HFF-Myc (cell line): ENCODE data around the gene PITPNM1.
"Not testable (repeated sequence)": the region's sequence is repeated elsewhere in the genome, so short reads cannot be mapped to it uniquely, and the experiment has no call there.

Experiments
- DNase-seq: peaks from one replicate; pipeline ENCODE4 v3.0.0-alpha.2; 2011; ENCODE audit warnings: low read depth; ENCODE audit errors: extremely low read depth
- H3K4me3 ChIP-seq: replicated peaks from 2 replicates; pipeline ENCODE4 v1.5.1; 2011; ENCODE audit warnings: low read depth, mild to moderate bottlenecking, control low read depth, low read length
- TF ChIP-seq, protein P1 (sequence below): IDR thresholded peaks from 2 replicates; pipeline ENCODE4 v1.5.1; 2012; ENCODE audit warnings: mild to moderate bottlenecking, low read depth, low read length, control low read depth; ENCODE audit errors: missing control alignments

The PITPNM1 gene

GRCh38 chr11:67504950-67505581, at the start of gene PITPNM1:
PITPNM1 (minus strand) TSS chr11:67505363; CDS start chr11:67504180, 1,183 bp downstream.
- TF ChIP-seq, protein P1, sequence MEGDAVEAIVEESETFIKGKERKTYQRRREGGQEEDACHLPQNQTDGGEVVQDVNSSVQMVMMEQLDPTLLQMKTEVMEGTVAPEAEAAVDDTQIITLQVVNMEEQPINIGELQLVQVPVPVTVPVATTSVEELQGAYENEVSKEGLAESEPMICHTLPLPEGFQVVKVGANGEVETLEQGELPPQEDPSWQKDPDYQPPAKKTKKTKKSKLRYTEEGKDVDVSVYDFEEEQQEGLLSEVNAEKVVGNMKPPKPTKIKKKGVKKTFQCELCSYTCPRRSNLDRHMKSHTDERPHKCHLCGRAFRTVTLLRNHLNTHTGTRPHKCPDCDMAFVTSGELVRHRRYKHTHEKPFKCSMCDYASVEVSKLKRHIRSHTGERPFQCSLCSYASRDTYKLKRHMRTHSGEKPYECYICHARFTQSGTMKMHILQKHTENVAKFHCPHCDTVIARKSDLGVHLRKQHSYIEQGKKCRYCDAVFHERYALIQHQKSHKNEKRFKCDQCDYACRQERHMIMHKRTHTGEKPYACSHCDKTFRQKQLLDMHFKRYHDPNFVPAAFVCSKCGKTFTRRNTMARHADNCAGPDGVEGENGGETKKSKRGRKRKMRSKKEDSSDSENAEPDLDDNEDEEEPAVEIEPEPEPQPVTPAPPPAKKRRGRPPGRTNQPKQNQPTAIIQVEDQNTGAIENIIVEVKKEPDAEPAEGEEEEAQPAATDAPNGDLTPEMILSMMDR: no peak
- H3K4me3 ChIP-seq: peak within 1 kb of the TSS; percentile 71
- DNase-seq: no peak

DNA sequence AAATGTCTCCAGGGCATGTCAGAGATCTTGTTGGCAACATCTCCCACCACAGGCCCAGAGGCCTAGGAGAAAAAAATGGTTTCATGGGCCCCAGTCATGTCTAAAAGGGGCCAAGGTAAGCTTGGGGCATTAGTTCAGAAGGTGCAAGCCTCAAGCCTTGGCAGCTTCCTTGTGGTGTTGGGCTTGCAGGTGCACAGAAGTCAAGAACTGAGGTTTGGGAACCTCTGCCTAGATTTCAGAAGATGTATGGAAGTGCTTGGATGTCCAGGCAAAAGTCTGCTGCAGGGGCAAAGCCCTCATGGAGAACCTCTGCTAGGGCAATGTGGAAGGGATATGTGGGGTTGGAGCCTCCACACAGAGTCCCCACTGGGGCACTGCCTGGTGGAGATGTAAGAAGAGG, 46.5 kb upstream of the PITPNM1 start:
- not testable (repeated sequence) for DNase-seq, H3K4me3 ChIP-seq

DNA sequence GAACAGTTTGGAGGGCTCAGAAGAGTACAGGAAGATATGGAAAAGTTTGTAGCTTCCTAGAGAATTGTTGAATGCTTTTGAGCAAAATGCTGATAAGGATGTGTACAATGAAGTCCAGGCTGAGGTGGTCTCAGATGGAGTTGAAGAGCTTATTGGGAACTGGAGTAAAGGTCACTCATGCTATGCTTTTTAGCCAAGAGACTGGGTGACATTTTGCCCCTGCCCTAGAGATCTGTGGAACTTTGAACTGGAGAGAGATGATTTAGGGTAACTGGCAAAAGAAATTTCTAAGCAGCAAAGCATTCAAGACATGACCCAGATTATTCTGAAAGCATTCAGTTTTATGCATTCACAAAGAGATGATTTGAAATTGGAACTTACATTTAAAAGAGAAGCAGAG, 46.0 kb upstream of the PITPNM1 start:
- DNase-seq: no peak
- no peak overlapping the region for H3K4me3 ChIP-seq
- TF ChIP-seq, protein P1: no peak

DNA sequence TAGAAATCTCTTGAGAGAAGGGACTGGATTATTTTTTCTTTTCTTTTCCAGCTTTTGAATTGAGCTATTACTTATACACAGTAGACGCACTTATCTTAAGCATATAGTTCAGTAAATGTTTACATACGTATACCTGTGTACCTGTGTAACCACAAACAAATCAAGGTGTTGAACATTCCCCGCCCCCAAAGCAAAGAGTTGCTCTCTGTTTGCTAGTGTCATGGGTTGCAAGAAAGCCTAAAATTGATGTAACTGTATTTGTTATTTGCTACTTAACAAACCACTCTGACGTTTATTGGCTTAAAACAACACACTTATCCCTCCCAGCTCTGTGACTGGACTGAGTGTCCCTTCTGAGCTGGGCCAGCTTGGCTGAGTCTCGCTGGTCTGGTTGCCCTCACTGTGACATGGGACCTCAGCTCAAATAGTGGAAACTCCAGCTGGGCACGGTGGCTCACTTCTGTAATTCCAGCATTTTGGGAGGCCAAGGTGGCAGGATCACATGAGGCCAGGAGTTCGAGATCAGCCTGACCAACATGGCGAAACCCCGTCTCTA, 43.5 kb upstream of the PITPNM1 start:
- TF ChIP-seq, protein P1: no peak
- no peak for DNase-seq
- H3K4me3 ChIP-seq: no peak overlapping the region

- not testable (repeated sequence) for H3K4me3 ChIP-seq, DNase-seq
These were observed 42.9 kb upstream of the PITPNM1 start for GRCh38 chr11:67548112-67548511.

GRCh38 chr11:67545280-67545679, 40.1 kb upstream of the PITPNM1 start:
- no peak for DNase-seq
- TF ChIP-seq, protein P1: no peak

DNA sequence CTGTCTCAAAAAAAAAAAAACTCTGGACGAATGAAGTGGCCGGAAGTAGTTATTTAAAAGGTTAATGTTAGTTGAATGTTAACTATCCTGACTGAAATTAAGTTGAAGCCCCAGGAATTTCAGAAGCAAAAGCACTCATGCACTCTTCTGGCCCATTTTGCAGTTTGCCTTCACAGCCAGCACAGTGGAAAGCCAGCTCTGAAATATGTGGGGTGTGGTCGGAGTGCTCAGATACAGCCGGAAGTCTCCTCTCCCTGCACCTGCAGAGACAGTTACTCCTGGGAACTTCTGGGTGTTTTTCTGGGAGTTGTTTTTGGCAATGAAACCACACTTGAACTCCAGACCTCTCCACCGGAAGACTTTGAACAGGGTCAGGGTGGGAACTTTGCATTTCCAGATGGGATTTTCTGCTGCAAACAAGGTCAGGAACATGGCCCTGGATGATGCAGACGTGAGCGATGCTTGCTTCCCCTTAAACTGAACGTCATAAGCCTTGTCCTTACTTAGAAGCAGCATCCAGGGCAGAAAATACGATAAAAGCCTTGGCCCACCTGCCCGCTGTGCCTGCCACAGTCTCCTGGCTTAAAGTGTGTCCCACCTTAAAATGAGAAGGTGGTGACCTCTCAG, 39.6 kb upstream of the PITPNM1 start:
- H3K4me3 ChIP-seq: no peak overlapping the region
- TF ChIP-seq, protein P1: no peak
- DNase-seq: no peak

More at GRCh38 chr11:67545280-67545679, 40.1 kb upstream of the PITPNM1 start:
- H3K4me3 ChIP-seq: no peak overlapping the region

DNA sequence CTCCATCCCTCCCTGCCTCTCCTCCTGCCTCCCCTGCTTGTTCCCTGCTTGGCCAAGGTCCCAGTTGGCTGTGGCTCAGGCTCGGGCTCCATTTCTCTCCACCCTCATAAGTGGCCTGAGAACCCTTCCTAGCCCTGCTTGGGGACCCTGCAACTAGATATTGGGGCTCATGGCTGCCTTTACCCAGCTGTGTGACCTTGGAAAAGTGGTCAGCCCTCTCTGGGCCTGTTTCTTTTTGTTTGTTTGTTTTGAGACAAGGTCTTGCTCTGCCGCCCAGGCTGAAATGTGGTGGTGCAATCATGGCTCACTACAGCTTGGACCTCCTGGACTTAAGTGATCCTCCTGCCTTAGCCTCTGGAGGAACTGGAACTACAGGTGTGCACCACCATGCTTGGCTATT, 38.4 kb upstream of the PITPNM1 start:
- DNase-seq: no peak
- TF ChIP-seq, protein P1: no peak
- H3K4me3 ChIP-seq: no peak overlapping the region
